HG03103 (cell line): ENCODE results near the gene CHN1.
A peak's percentile ranks its signal among the peaks of the same experiment; 100 is the strongest.

ENCODE experiments used
- ATAC-seq: cut with Tn5 transposase; IDR thresholded peaks from one replicate; pipeline ENCODE4 v1.9.1; 2021; ENCODE audit warnings: low read depth; ENCODE audit not compliant: unreplicated experiment

The CHN1 gene

DNA sequence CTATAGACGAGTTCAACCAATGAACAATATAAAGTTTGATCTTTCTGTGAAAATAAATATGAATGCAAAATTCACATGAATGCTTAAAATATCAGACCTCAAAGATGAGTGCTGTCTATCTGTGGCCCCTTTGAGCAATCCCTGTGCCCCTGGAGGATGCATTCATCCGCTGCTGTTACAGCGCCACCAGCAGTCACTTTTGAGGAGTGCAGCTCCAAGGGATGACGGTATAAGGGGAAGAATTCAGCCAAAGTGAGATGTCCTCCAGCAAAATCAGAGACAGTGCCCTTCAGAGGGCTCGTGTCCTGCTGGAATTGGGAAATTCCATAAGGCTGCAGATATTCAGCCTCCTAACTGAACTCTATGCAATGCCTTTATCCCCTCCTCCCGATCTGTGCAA is 229.0 kb downstream of the CHN1 start:
- ATAC-seq, result no peak

- no peak for ATAC-seq
These were observed 229.6 kb downstream of the CHN1 start for GRCh38 chr2:174775571-174775980.

- no peak for ATAC-seq
These were observed 230.3 kb downstream of the CHN1 start for GRCh38 chr2:174774886-174775285.

- no peak for ATAC-seq
These were observed 232.0 kb downstream of the CHN1 start for GRCh38 chr2:174773215-174773614.

- ATAC-seq, result no peak
These were observed 232.7 kb downstream of the CHN1 start for GRCh38 chr2:174772472-174772801.

GRCh38 chr2:174771631-174772471 is 233.3 kb downstream of the CHN1 start:
- ATAC-seq, result no peak

- no peak for ATAC-seq
These were observed 234.0 kb downstream of the CHN1 start for GRCh38 chr2:174771136-174771535.

- no peak for ATAC-seq
These were observed 236.6 kb downstream of the CHN1 start for GRCh38 chr2:174768557-174768956.

DNA sequence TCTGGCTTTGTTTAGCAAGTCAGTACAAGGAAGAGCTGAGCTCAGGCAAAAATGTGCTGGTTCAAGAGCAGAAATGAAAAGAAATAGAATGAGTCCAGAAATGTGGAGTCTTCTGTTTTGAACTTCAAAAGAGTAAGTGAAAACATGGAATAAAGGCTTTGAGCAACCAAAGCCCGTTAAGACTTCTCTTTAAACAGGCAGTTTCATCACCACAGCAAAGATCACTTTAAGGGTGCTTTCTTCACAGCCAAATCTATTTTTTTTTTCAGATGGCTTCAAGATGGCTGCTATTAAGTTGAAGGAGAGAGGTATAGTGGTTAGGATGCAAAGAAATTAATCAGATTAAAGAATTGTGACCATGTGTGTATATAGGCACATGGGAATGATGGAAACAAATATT is 238.9 kb downstream of the CHN1 start:
- ATAC-seq, result no peak

GRCh38 chr2:174765576-174765975 is 239.6 kb downstream of the CHN1 start:
- no peak for ATAC-seq

- no peak for ATAC-seq
These were observed 240.6 kb downstream of the CHN1 start, which contains the start of gene CHRNA1 for GRCh38 chr2:174764280-174765255. Gene CHRNA1 (minus strand): TSS chr2:174764472. CDS start chr2:174764394, 78 bp downstream.

- ATAC-seq, result no peak
These were observed 241.4 kb downstream of the CHN1 start for GRCh38 chr2:174763780-174764179.

DNA sequence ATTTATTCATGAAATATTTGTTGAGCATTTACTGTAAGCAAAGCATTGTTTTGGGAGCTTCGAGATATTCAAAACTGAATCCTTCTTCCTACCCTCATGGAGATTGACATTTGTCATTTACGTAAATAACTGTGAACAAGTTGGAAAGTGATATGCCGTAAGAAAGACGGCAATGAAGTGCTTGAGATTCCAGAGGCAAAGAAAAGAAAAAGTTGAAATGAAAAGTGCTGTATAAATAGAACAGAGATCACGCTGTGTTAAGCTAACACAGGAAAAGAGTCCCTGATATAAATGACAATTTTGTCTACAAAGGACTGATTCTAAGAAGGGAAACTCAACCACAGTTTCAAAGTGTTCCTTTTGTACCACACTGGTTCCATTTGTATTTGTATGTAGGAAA is 242.7 kb downstream of the CHN1 start:
- ATAC-seq, result no peak

GRCh38 chr2:174761837-174762236 is 243.3 kb downstream of the CHN1 start:
- ATAC-seq, result no peak

DNA sequence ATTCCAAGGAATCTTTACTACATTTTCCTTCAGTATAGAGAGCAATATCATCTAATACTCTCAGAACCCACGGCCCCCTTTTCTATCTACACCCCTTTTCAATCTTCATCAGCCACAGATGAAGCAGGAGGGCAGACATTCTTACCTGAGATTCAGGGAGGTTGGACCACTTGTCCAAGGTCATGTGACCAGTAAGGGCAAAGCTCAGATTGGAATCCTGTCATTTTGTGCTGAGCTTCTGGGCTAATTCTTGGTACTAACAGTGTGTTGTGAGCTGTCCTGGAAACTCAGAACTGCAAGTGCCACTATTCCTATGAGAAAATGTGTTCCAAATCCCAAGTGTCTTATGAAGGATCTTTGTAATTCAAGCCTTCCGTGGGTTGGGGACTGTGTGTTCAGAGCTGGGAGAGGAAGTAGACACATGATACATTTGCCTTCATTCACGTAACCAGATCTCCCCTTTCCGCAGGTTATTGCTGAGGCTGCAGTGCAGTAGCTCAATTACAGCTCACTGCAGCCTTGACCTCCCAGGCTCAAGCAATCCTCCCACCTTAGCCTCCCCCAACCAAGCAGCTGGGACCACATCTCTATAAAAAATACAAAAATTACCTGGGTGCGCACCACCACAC is 244.2 kb downstream of the CHN1 start:
- no peak for ATAC-seq

DNA sequence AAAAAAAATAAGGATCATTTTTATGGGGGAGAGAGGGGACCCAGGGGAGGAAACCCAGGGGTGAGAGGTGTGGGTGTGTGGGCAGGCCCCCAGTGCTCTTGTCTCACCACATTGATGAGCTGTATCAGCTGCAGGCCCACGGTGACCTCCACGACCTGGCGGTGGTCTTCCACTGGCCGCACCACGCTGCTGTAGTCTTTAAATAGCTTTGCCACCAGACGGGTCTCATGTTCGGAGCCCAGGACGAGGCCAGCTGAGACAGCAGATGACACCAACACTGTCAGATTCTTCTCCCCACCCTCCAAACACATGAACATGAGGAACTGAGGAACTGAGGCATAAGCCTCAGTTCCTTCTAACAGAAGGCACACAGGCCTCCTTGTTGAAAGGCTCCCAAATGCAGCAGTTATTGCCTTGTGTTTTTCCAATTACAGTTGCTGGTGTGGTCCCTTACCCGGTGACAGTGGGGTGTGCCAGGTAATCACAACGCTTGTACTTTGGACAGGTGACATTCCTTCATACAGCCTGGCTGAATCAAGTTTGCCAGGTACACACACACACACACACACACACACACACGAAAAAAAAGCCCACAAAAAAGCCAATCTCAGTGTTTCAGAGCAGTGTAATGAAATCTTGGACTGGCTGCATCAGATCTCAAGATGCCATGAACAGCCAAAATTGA is 245.7 kb downstream of the CHN1 start:
- no peak for ATAC-seq

GRCh38 chr2:174756743-174757142 is 248.4 kb downstream of the CHN1 start:
- ATAC-seq, result no peak

DNA sequence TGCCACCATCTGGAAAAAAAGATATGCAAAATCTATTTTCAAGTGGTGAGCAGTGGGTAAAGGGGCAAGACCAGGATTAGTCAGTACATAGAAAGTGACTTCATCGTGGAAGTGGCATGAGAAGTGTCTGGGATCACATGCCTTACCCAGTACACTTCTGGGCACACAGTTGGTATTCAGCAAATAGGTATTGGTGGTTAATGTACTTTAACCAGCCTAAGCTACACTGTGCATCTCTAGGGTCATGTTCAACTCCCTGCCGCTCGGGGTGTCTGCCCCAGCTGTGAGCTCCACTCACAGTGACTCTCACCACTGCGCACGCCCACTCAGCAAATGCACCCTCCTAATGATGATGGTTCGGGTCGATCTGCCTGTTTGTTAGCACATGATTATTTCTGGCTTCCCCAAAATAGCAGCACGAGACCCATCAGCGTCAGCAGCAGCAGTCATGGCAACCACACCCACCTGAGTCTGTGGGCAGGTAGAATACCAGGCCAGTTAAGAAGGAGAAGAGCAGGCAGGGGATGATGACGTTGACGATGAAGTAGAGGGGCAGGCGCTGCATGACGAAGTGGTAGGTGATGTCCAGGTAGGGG is 252.0 kb downstream of the CHN1 start:
- ATAC-seq, result no peak

GRCh38 chr2:174752403-174753037 is 252.7 kb downstream of the CHN1 start:
- ATAC-seq, result peak; percentile 75
